GM12878 (cell line): ENCODE data around the gene ASB10. TPM values are rescaled to one million over a fixed set of nuclear protein-coding genes. Genes with fewer than 3 reads are reported as not detected.

Experiments
- ATAC-seq: fragments of 200-7000 bp; cut with Tn5 transposase; 3 replicates; pipeline ENCODE4 v1.9.1; 2020; ENCODE audit warnings: mild to moderate bottlenecking, moderate library complexity
- BruUV-seq: library from RNA; stranded (reverse); fragments of 400-500 nt; replicated peaks from 2 replicates; lab custom pipeline; 2021; lab: Mats Ljungman, UMichigan
- CTCF ChIA-PET: fragments of 300-600 bp; sonication (Branson Sonifier 250); formaldehyde crosslinking; extraction: SDS; loops from one replicate; lab custom pipeline; 2021; ENCODE audit warnings: inconsistent platforms; lab: Yijun Ruan, JAX
- POLR2A ChIA-PET: fragments of 350-600 bp; formaldehyde crosslinking; extraction: SDS; loops from one replicate; lab custom pipeline; 2021; ENCODE audit warnings: inconsistent platforms; lab: Charles Lee
- RAD21 ChIA-PET: fragments of 300-600 bp; sonication (Branson Sonifier 250); formaldehyde crosslinking; loops from one replicate; lab custom pipeline; 2023; ENCODE audit warnings: antibody characterized with exemption; ENCODE audit not compliant: unreplicated experiment; lab: Charles Lee
- SMC1A ChIA-PET: fragments of 300-600 bp; sonication (Branson Sonifier 250); formaldehyde crosslinking; loops from one replicate; lab custom pipeline; 2023; ENCODE audit not compliant: unreplicated experiment, uncharacterized antibody; lab: Charles Lee
- DNase-seq: peaks from one replicate; pipeline ENCODE4 v3.0.0-alpha.2; 2011; ENCODE audit warnings: low read depth, low spot score
- FAIRE-seq: peaks from 3 replicates; lab custom pipeline; 2011; peaks lifted over from hg19 to GRCh38; lab: Jason Lieb, UNC
- H2AFZ ChIP-seq: 2 replicates; pipeline ENCODE4 v1.6.0; 2011; ENCODE audit warnings: low read depth, low read length, control low read depth; ENCODE audit not compliant: control insufficient read depth
- H3K27ac ChIP-seq: 2 replicates; pipeline ENCODE4 v1.5.1; 2011; ENCODE audit warnings: control low read depth; ENCODE audit not compliant: control insufficient read depth, insufficient read depth
- H3K27me3 ChIP-seq, 2 experiments: replicated peaks in 1 of 2; 2 replicates each; pipeline versions ENCODE4 v1.6.0 to v1.6.1; 2011; ENCODE audit warnings: low read length in 1 of 2; ENCODE audit not compliant: control insufficient read depth in 2 of 2, insufficient read depth in 2 of 2
- H3K36me3 ChIP-seq, 2 experiments: 2 replicates each; pipeline ENCODE4 v1.5.1; 2011; ENCODE audit warnings: low read length in 1 of 2; ENCODE audit not compliant: control insufficient read depth in 2 of 2, insufficient read depth in 2 of 2
- H3K4me1 ChIP-seq: 2 replicates; pipeline ENCODE4 v1.6.1; 2011; ENCODE audit warnings: mild to moderate bottlenecking, low read length, moderate library complexity, mixed read lengths; ENCODE audit not compliant: control insufficient read depth, insufficient read depth
- H3K4me2 ChIP-seq: 2 replicates; pipeline ENCODE4 v1.6.0; 2011; ENCODE audit warnings: control low read depth; ENCODE audit not compliant: control insufficient read depth, insufficient read depth
- H3K4me3 ChIP-seq: fragments of 200-600 bp; sonication (generic); 2 replicates; pipeline ENCODE4 v1.5.1; 2016
- H3K79me2 ChIP-seq: 2 replicates; pipeline ENCODE4 v1.6.0; 2011; ENCODE audit warnings: low read length; ENCODE audit not compliant: control insufficient read depth, insufficient read depth
- H3K9ac ChIP-seq: 2 replicates; pipeline ENCODE4 v1.8.0; 2011; ENCODE audit warnings: low read length, control low read depth, mixed read lengths; ENCODE audit not compliant: control insufficient read depth, insufficient read depth
- H3K9me3 ChIP-seq: replicated peaks from 3 replicates; pipeline ENCODE4 v1.5.1; 2011; ENCODE audit warnings: mild to moderate bottlenecking, low read length; ENCODE audit not compliant: control insufficient read depth, insufficient read depth
- H4K20me1 ChIP-seq: 2 replicates; pipeline ENCODE4 v1.6.0; 2011; ENCODE audit not compliant: control insufficient read depth, insufficient read depth
- BACH1 ChIP-seq: fragments of 450-650 bp; IDR thresholded peaks from 2 replicates; pipeline ENCODE4 v1.6.1; 2017; ENCODE audit warnings: mild to moderate bottlenecking, borderline replicate concordance
- E2F8 ChIP-seq: fragments of 450-650 bp; IDR thresholded peaks from 2 replicates; pipeline ENCODE4 v1.6.1; 2018; ENCODE audit warnings: mild to moderate bottlenecking, low read depth, moderate library complexity; ENCODE audit not compliant: partially characterized antibody
- JUNB ChIP-seq: IDR thresholded peaks from 2 replicates; pipeline ENCODE4 v1.6.1; 2016; ENCODE audit warnings: antibody characterized with exemption, mild to moderate bottlenecking
- JUND ChIP-seq: IDR thresholded peaks from 2 replicates; pipeline ENCODE4 v1.6.1; 2012; ENCODE audit warnings: low read depth, mild to moderate bottlenecking, low read length, improper control_type of control experiment, moderate library complexity
- KAT2A ChIP-seq: conservative IDR thresholded peaks from 2 replicates; pipeline ENCODE4 v1.6.1; 2011; ENCODE audit warnings: low read depth, low read length; ENCODE audit not compliant: control insufficient read depth
- TCF3 ChIP-seq: IDR thresholded peaks from 2 replicates; pipeline ENCODE4 v1.6.1; 2012; ENCODE audit warnings: low read depth, mild to moderate bottlenecking, low read length, borderline replicate concordance; ENCODE audit not compliant: insufficient read depth
- WGBS: methylation state at CpG from one replicate; pipeline ENCODE4 v1.1.6; 2016; ENCODE audit warnings: low lambda C conversion rate; ENCODE audit not compliant: insufficient replicate concordance, insufficient coverage; ENCODE audit errors: missing lambda C conversion rate; 5-methylcytosine and 5-hydroxymethylcytosine counted together
- in situ Hi-C: fragments of 300-500 bp; cut with MboI; formaldehyde crosslinking; loops from 9 replicates; pipeline ENCODE4 v1.14.3; 2018; ENCODE audit warnings: mixed read lengths
- intact Hi-C: fragments of 100-400 bp; cut with micrococcal nuclease; formaldehyde crosslinking; loops from one replicate; pipeline ENCODE4 v1.14.2; 2022; ENCODE audit not compliant: unreplicated experiment
- polyA plus RNA-seq, 11 experiments: library from polyadenylated mRNA; depleted of rRNA in 4 of 11; unstranded in 6 of 11; stranded (reverse) in 5 of 11; fragments of >200 nt; fragmentation: Nextera tagmentation in 4 of 11; fragmentation: Illumina TruSeq in 1 of 11; extraction: Ambion mirVana in 4 of 11; extraction: Trizol in 1 of 11; gene quantifications; 1 replicate in 1 of 11; 2 replicates in 10 of 11; pipeline versions ENCODE4 v1.2.1 to v1.2.3, GENCODE V29; 2011 to 2016; ENCODE audit warnings: inconsistent platforms in 2 of 11, missing spikeins in 2 of 11, low read depth in 1 of 11
- total RNA-seq, 4 experiments: library from RNA; depleted of rRNA in 3 of 4; stranded (reverse); fragments of >200 nt in 3 of 4; fragmentation: Illumina TruSeq in 1 of 4; extraction: Trizol in 1 of 4; gene quantifications; 2 replicates each; pipeline versions ENCODE4 v1.2.1 to v1.2.3, GENCODE V29; 2013 to 2021
- TF ChIP-seq, protein P1 (sequence below): fragments of 450-650 bp; IDR thresholded peaks from 2 replicates; pipeline ENCODE4 v1.6.1; 2016; ENCODE audit warnings: mild to moderate bottlenecking

The ASB10 gene
- total and polyA plus RNA-seq, 10 of the 15 experiments (the other 5 are each of a cell fraction or from before 2014, with no cell fraction given), result not detected

DNA sequence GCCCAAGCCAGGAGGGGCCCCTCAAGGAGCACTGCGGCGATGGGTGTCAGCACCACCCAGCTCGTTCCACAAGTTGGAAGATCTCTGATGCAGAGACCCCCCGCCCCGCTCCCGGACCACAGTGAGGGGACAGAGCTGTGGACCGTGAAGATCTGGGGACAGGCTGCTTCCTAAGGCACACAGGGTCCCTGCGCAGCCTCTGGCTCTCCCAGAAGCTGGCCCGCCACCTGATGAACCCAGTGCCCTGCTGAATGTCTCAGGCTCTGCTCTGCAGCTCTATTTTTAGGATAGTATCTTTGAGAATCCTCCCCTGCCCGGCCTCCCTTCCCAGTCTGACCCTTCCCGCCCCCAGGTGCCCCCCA is 49.3 kb downstream of the ASB10 start (continued):
- TF ChIP-seq JUNB, result no peak
- TF ChIP-seq, protein P1, sequence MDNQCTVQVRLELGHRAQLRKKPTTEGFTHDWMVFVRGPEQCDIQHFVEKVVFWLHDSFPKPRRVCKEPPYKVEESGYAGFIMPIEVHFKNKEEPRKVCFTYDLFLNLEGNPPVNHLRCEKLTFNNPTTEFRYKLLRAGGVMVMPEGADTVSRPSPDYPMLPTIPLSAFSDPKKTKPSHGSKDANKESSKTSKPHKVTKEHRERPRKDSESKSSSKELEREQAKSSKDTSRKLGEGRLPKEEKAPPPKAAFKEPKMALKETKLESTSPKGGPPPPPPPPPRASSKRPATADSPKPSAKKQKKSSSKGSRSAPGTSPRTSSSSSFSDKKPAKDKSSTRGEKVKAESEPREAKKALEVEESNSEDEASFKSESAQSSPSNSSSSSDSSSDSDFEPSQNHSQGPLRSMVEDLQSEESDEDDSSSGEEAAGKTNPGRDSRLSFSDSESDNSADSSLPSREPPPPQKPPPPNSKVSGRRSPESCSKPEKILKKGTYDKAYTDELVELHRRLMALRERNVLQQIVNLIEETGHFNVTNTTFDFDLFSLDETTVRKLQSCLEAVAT, result no peak
- TF ChIP-seq JUND, result no peak
- TF ChIP-seq TCF3, result no peak
- no peak for TF ChIP-seq BACH1

- 81% methylated on average over 22 of the region's 22 CpGs for WGBS
- in situ Hi-C loops, result no loop called here
- CTCF ChIA-PET, result no interaction called here
Observed at GRCh38 chr7:151137076-151137675, 49.9 kb downstream of the ASB10 start.

More at GRCh38 chr7:151137076-151137675, 49.9 kb downstream of the ASB10 start:
- no peak for DNase-seq
- Histone ChIP-seq H3K36me3 (peaks cover 3 to 6% of the 10 kb centered on the region in 2 experiments; a peak in 2 of 4 replicates), H3K4me1 (no peaks in the 10 kb centered on the region), H3K27me3 (no peaks in the 10 kb centered on the region), H3K4me2 (no peak overlapping the region), H4K20me1 (no peaks in the 10 kb centered on the region), H2AFZ (no peak overlapping the region), H3K79me2 (no peaks in the 10 kb centered on the region), H3K27ac (no peak overlapping the region), H3K9me3 (no peaks in the 10 kb centered on the region), H3K4me3 (no peak overlapping the region), H3K9ac (no peak overlapping the region)
- TF ChIP-seq E2F8, result no peak
- TF ChIP-seq KAT2A, result no peak
- intact Hi-C loops, result no loop called here
- ChIA-PET RAD21 (no interaction called here), SMC1A (no interaction called here), POLR2A (no interaction called here)
- no TSS peak for BruUV-seq
- ATAC-seq, result no peak
- FAIRE-seq, result no peak
